Chondrocyte (in vitro differentiated cells): ENCODE results near the gene EVA1A. TPM values are rescaled to one million over a fixed set of nuclear protein-coding genes. Genes with fewer than 3 reads are reported as not detected.

Experiments
- DNase-seq: peaks from one replicate; pipeline ENCODE4 v3.0.0; 2021; ENCODE audit warnings: mixed read lengths, low spot score
- H3K27ac Mint-ChIP-seq: one replicate; pipeline ENCODE4 v1.8.0; 2021; ENCODE audit warnings: mild to moderate bottlenecking, moderate library complexity, mixed read lengths; ENCODE audit not compliant: unreplicated experiment
- H3K27me3 Mint-ChIP-seq: 2 replicates; pipeline ENCODE4 v1.8.0; 2021; ENCODE audit warnings: low read depth, mixed read lengths
- H3K36me3 Mint-ChIP-seq: 2 replicates; pipeline ENCODE4 v1.8.0; 2021; ENCODE audit warnings: low read depth, mixed read lengths
- H3K4me1 Mint-ChIP-seq: 2 replicates; pipeline ENCODE4 v1.8.0; 2021; ENCODE audit warnings: low read depth, mild to moderate bottlenecking, mixed read lengths
- H3K4me3 Mint-ChIP-seq: one replicate; pipeline ENCODE4 v1.8.0; 2021; ENCODE audit warnings: mild to moderate bottlenecking, moderate library complexity, mixed read lengths; ENCODE audit not compliant: unreplicated experiment
- H3K9me3 Mint-ChIP-seq: 2 replicates; pipeline ENCODE4 v1.8.0; 2021; ENCODE audit warnings: low read depth, mixed read lengths
- CTCF ChIP-seq: fragments of 200-600 bp; sonication (generic); IDR thresholded peaks from 2 replicates; pipeline ENCODE4 v1.5.0; 2021; ENCODE audit warnings: antibody characterized with exemption, mild to moderate bottlenecking, moderate library complexity
- total RNA-seq: library from RNA; stranded (reverse); gene quantifications from 3 replicates; pipeline ENCODE4 v1.2.1, GENCODE V29; 2021

EVA1A gene
- total RNA-seq, 1 donor from 2014 or later = 19.8 TPM

- DNase-seq = no peak
- Mint-ChIP-seq H3K27ac (no peak overlapping the region), H3K4me3 (no peak overlapping the region), H3K4me1 (peaks cover 47% of the 10 kb centered on the region), H3K36me3 (peaks cover 1% of the 10 kb centered on the region), H3K9me3 (no peaks in the 10 kb centered on the region), H3K27me3 (no peaks in the 10 kb centered on the region)
- TF ChIP-seq CTCF = no peak
Observed at GRCh38 chr2:75552222-75552621, 8.5 kb downstream of the EVA1A start.

GRCh38 chr2:75551434-75551833, 9.3 kb downstream of the EVA1A start:
- no peak overlapping the region for H3K27ac Mint-ChIP-seq

GRCh38 chr2:75549401-75550253, 11.1 kb downstream of the EVA1A start:
- H3K36me3 Mint-ChIP-seq = no peaks in the 10 kb centered on the region
- DNase-seq = no peak
- H3K4me3 Mint-ChIP-seq = no peak overlapping the region
- no peak overlapping the region for H3K27ac Mint-ChIP-seq
- no peak for TF ChIP-seq CTCF
- H3K4me1 Mint-ChIP-seq = peaks cover 52% of the 10 kb centered on the region
- H3K9me3 Mint-ChIP-seq = no peaks in the 10 kb centered on the region
- no peaks in the 10 kb centered on the region for H3K27me3 Mint-ChIP-seq

More at GRCh38 chr2:75551434-75551833, 9.3 kb downstream of the EVA1A start:
- Mint-ChIP-seq H3K4me3 (no peak overlapping the region), H3K36me3 (peaks cover 1% of the 10 kb centered on the region), H3K9me3 (no peaks in the 10 kb centered on the region), H3K4me1 (peaks cover 47% of the 10 kb centered on the region), H3K27me3 (no peaks in the 10 kb centered on the region)
- no peak for TF ChIP-seq CTCF
- DNase-seq = no peak

GRCh38 chr2:75548036-75548573, 12.6 kb downstream of the EVA1A start:
- peak overlapping the region; percentile 99 for H3K27ac Mint-ChIP-seq
- DNase-seq = no peak
- no peak overlapping the region for H3K4me3 Mint-ChIP-seq
- no peaks in the 10 kb centered on the region for H3K27me3 Mint-ChIP-seq
- H3K36me3 Mint-ChIP-seq = peaks cover 2% of the 10 kb centered on the region
- H3K4me1 Mint-ChIP-seq = peaks cover 55% of the 10 kb centered on the region
- no peak for TF ChIP-seq CTCF
- no peaks in the 10 kb centered on the region for H3K9me3 Mint-ChIP-seq

GRCh38 chr2:75547345-75548035, 13.2 kb downstream of the EVA1A start:
- H3K36me3 Mint-ChIP-seq = peaks cover 2% of the 10 kb centered on the region
- H3K4me1 Mint-ChIP-seq = peaks cover 57% of the 10 kb centered on the region
- H3K27ac Mint-ChIP-seq = peak overlapping the region; percentile 99
- H3K4me3 Mint-ChIP-seq = peak overlapping the region; percentile 55
- no peaks in the 10 kb centered on the region for H3K9me3 Mint-ChIP-seq
- H3K27me3 Mint-ChIP-seq = no peaks in the 10 kb centered on the region
- peak; percentile 19 for TF ChIP-seq CTCF
- no peak for DNase-seq
